GM19023 (cell line): ENCODE measurements around the gene NYAP2.

Experiments used
- ATAC-seq: cut with Tn5 transposase; IDR thresholded peaks from one replicate; pipeline ENCODE4 v1.9.1; 2021; ENCODE audit warnings: mild to moderate bottlenecking, moderate library complexity; ENCODE audit not compliant: unreplicated experiment

NYAP2 gene

GRCh38 chr2:225693259-225693658 lies 293.7 kb downstream of the NYAP2 start:
- ATAC-seq: no peak

- no peak for ATAC-seq
Observed at GRCh38 chr2:225694664-225695063, 295.2 kb downstream of the NYAP2 start.

- no peak for ATAC-seq
Observed at GRCh38 chr2:225697936-225698335, 298.4 kb downstream of the NYAP2 start.
